Calu3 (cell line): ENCODE measurements around the gene PPP1CA. TPM values are rescaled to one million over a fixed set of nuclear protein-coding genes. Genes with fewer than 3 reads are reported as not detected.

Experiments
- BruUV-seq: library from RNA; stranded (reverse); fragments of 400-500 nt; replicated peaks from 2 replicates; lab custom pipeline; 2021; lab: Mats Ljungman, UMichigan
- CTCF ChIA-PET: fragments of 300-600 bp; sonication (Branson Sonifier 250); formaldehyde crosslinking; loops from one replicate; lab custom pipeline; 2022; ENCODE audit warnings: antibody characterized with exemption; lab: Charles Lee
- DNase-seq: peaks from one replicate; pipeline ENCODE4 v3.0.0; 2022
- H3K27ac Mint-ChIP-seq: one replicate; pipeline ENCODE4 v1.8.0; 2022; ENCODE audit warnings: mixed read lengths; ENCODE audit not compliant: unreplicated experiment
- H3K27me3 Mint-ChIP-seq: one replicate; pipeline ENCODE4 v1.8.0; 2022; ENCODE audit warnings: mixed read lengths; ENCODE audit not compliant: unreplicated experiment
- H3K36me3 Mint-ChIP-seq: one replicate; pipeline ENCODE4 v1.8.0; 2022; ENCODE audit warnings: mild to moderate bottlenecking, moderate library complexity, mixed read lengths; ENCODE audit not compliant: insufficient read depth, unreplicated experiment
- H3K4me1 Mint-ChIP-seq: one replicate; pipeline ENCODE4 v1.8.0; 2022; ENCODE audit warnings: mild to moderate bottlenecking, low read depth, mixed read lengths; ENCODE audit not compliant: unreplicated experiment
- H3K4me3 Mint-ChIP-seq: one replicate; pipeline ENCODE4 v1.8.0; 2022; ENCODE audit warnings: mild to moderate bottlenecking, low read depth, moderate library complexity, mixed read lengths; ENCODE audit not compliant: unreplicated experiment
- H3K9me3 Mint-ChIP-seq: one replicate; pipeline ENCODE4 v1.8.0; 2022; ENCODE audit warnings: low read depth, mixed read lengths; ENCODE audit not compliant: unreplicated experiment
- intact Hi-C: fragments of 100-400 bp; cut with micrococcal nuclease; formaldehyde crosslinking; loops from one replicate; pipeline ENCODE4 v1.10.0; 2022; ENCODE audit not compliant: unreplicated experiment
- total RNA-seq: library from RNA; stranded (reverse); gene quantifications from 2 replicates; pipeline ENCODE4 v1.2.3, GENCODE V29; 2022
- TF ChIP-seq, protein P1 (sequence below): fragments of 200-600 bp; IDR thresholded peaks from one replicate; pipeline ENCODE4 v1.8.0; 2022; ENCODE audit warnings: antibody characterized with exemption; ENCODE audit not compliant: unreplicated experiment

PPP1CA gene
- total RNA-seq, 1 experiment from 2014 or later, result 180 TPM

DNA sequence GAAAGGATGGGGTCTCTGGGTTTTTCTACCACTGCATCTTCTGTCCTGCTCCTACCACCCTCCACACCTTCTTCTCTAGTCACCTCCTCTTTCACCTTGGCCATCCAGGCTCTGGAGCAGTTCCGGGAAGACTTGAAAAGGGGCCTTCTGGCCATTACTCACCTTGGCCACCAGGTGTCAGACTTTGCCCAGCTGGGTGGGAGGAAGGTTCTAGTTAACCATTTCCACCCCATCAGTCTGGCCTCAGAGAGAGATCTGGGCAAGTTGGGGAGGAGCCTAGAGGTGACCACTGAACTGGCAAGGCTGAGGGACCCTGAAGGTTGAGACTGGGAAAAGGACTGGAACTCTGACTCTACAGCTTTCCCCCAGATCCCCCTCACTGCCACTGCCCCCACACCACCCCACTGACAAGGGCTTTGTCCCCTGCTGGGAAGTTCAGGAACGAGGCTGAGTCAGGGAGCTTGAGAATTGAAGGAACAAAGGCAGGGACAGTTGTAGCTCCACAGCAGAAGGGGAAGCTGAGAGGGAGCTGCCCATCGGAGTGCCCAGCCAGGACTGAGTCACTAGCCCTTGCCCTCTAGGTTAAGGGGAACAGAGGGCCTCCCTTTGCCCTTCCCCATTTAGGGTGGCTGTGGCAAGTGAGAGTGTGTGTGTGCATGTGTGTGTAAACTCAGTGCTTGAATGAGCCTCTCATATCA lies 44.6 kb downstream of the PPP1CA start:
- DNase-seq, result peak; percentile 78
- intact Hi-C loops, result loop anchor here (10.0 kb wide), 1 partner anchor 148 kb away; the partner anchor contains the start of genes CDK2AP2 and PITPNM1
- Mint-ChIP-seq H3K4me3 (peak overlapping the region; percentile 43), H3K27me3 (no peaks in the 10 kb centered on the region), H3K36me3 (peaks cover 40% of the 10 kb centered on the region), H3K9me3 (no peaks in the 10 kb centered on the region), H3K4me1 (peaks cover 61% of the 10 kb centered on the region), H3K27ac (peak overlapping the region; percentile 89)
- CTCF ChIA-PET, result interaction anchor here (0.6 to 3.6 kb wide), 13 partner anchors 12 to 194 kb away, joined by 3 to 36 read pairs (median 7); partner anchors contain the start of genes CLCF1 and RAD9A
- TF ChIP-seq, protein P1, sequence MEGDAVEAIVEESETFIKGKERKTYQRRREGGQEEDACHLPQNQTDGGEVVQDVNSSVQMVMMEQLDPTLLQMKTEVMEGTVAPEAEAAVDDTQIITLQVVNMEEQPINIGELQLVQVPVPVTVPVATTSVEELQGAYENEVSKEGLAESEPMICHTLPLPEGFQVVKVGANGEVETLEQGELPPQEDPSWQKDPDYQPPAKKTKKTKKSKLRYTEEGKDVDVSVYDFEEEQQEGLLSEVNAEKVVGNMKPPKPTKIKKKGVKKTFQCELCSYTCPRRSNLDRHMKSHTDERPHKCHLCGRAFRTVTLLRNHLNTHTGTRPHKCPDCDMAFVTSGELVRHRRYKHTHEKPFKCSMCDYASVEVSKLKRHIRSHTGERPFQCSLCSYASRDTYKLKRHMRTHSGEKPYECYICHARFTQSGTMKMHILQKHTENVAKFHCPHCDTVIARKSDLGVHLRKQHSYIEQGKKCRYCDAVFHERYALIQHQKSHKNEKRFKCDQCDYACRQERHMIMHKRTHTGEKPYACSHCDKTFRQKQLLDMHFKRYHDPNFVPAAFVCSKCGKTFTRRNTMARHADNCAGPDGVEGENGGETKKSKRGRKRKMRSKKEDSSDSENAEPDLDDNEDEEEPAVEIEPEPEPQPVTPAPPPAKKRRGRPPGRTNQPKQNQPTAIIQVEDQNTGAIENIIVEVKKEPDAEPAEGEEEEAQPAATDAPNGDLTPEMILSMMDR, result peak; percentile 93
- BruUV-seq, result no TSS peak

DNA sequence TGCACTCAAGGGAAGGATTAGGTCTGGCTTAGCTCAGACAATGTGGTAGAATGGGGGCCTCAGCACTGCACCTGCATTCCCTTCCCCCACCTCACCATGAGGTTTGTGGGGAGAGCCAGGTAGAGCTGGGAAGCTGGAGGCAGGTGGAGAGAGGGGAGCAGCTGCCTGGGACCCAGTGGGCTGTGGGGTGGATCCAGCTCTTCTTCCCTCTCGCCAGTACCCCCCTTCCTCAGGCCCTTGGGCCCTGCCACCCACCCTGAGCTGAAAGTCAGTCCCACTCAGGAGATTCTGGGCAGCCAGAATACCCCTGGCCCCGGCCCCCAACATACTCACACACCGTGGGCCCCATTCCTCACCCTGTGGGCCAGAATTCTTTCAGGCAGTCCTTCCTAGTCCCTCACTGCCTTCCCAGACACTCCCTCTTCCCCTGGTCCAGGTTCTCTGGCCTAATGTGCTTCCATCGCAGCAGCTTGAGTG lies 45.2 kb downstream of the PPP1CA start:
- TF ChIP-seq, protein P1, result no peak
- intact Hi-C loops, result loop anchor here (10.0 kb wide), 1 partner anchor 148 kb away; the partner anchor contains the start of genes CDK2AP2 and PITPNM1
- H3K4me3 Mint-ChIP-seq, result peak overlapping the region; percentile 43
- DNase-seq, result no peak
- peaks cover 55% of the 10 kb centered on the region for H3K4me1 Mint-ChIP-seq
- H3K27ac Mint-ChIP-seq, result peak overlapping the region; percentile 89
- H3K27me3 Mint-ChIP-seq, result no peaks in the 10 kb centered on the region
- H3K36me3 Mint-ChIP-seq, result peaks cover 45% of the 10 kb centered on the region
- H3K9me3 Mint-ChIP-seq, result no peaks in the 10 kb centered on the region
- CTCF ChIA-PET, result interaction anchor here (0.5 to 3.6 kb wide), 9 partner anchors 11 to 57 kb away, joined by 3 to 36 read pairs (median 7); partner anchors contain the start of genes CLCF1 and RAD9A
- no TSS peak for BruUV-seq

DNA sequence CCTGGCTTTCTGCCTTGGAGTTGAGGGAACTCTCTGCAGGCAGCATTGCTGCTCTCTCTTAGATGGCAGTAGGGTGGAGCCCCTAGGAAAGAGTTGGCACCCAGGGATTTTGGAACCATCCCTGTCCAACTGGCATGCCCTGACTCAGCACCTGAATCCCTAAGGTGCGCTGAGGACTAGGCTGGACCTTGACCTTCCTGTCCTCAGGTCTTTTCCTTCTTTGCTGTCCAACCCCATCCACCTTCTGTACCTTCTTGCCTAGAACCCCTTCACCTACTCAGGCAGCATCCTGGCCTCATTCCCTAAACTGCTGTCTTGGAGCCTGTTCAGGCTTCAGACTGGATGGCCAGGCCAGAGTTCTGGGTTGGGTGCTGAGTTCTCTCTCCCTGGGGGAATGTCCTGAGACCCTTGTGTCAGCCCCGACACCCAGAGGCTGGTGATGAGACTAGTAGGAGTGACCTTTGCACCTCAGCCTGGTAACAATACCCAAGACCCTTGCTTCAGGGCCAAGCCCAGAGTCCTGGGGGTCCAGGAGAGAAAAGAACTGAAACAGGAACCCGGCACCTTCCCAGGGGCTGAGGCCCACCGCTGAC lies 45.8 kb downstream of the PPP1CA start:
- intact Hi-C loops, result loop anchor here (10.0 kb wide), 1 partner anchor 149 kb away; the partner anchor contains the start of genes CDK2AP2 and PITPNM1
- H3K4me3 Mint-ChIP-seq, result peak overlapping the region; percentile 32
- no TSS peak for BruUV-seq
- H3K4me1 Mint-ChIP-seq, result peaks cover 55% of the 10 kb centered on the region
- H3K27ac Mint-ChIP-seq, result peak overlapping the region; percentile 89
- DNase-seq, result no peak
- TF ChIP-seq, protein P1, result no peak
- H3K9me3 Mint-ChIP-seq, result no peaks in the 10 kb centered on the region
- H3K36me3 Mint-ChIP-seq, result peaks cover 50% of the 10 kb centered on the region
- no peaks in the 10 kb centered on the region for H3K27me3 Mint-ChIP-seq
- CTCF ChIA-PET, result interaction anchor here (0.5 to 3.6 kb wide), 8 partner anchors 10 to 58 kb away, joined by 3 to 36 read pairs (median 11); partner anchors contain the start of gene PPP1CA

DNA sequence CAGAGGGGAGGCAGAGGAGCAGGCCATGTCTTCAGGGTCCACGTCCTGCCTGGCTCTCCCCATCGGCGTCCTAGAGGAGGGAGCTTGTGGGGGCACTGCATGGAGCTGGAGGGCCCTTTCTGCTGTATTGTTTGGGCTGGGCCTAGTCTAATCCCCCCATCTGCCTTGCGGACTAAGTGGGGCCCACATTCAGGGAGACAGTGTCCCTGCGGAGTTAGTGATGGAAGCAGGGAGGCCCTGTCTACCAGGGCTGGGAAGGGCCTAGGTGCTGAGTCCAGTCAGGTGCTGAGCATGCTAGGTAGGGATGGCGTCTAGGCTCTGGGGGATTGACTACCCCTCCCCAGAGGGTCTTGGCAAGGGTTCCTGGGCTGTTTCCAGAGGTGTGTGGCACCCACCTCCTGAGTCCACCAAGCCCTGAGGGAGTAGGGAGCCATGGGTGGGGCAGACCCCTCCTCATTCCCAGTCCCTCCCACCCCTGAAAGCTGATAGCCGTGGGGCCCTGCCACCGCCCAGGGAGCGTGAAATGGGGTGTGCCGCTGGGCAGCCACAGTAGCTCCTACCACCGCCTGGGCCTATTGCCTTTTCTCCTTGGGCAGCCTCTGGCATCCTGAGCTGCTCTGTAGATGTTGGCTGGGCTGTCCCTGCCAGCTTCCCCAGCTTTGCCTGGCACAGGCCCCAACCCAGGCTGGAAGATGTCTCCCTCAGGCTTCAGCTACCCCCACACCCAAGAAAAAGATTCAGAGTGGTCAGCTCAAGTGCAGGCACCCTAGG lies 46.5 kb downstream of the PPP1CA start:
- intact Hi-C loops, result loop anchor here (10.0 kb wide), 1 partner anchor 150 kb away; the partner anchor contains the start of genes CDK2AP2 and PITPNM1
- peaks cover 50% of the 10 kb centered on the region for H3K36me3 Mint-ChIP-seq
- H3K27ac Mint-ChIP-seq, result peak overlapping the region; percentile 89
- no TSS peak for BruUV-seq
- peaks cover 55% of the 10 kb centered on the region for H3K4me1 Mint-ChIP-seq
- CTCF ChIA-PET, result interaction anchor here (1.0 to 3.6 kb wide), 7 partner anchors 7 to 46 kb away, joined by 3 to 36 read pairs (median 12); partner anchors contain the start of gene PPP1CA
- no peaks in the 10 kb centered on the region for H3K9me3 Mint-ChIP-seq
- H3K27me3 Mint-ChIP-seq, result no peaks in the 10 kb centered on the region
- TF ChIP-seq, protein P1, result no peak
- no peak for DNase-seq
- H3K4me3 Mint-ChIP-seq, result peak overlapping the region; percentile 87
